Femur (tissue), 1 donor: ENCODE measurements around the gene PDIK1L.
A peak's percentile ranks its signal among the peaks of the same experiment; 100 is the strongest.

Experiments used
- DNase-seq: peaks from one replicate; pipeline ENCODE4 v3.0.0-alpha.2; 2017

Gene PDIK1L

GRCh38 chr1:26111530-26112406 lies at the start of gene PDIK1L:
Gene PDIK1L (plus strand): TSS chr1:26111824. CDS start chr1:26114309, 2,485 bp downstream.
- DNase-seq, result peak; percentile 96

GRCh38 chr1:26064553-26064952 lies 47.1 kb upstream of the PDIK1L start:
- DNase-seq, result no peak

- no peak for DNase-seq
These were observed 45.5 kb upstream of the PDIK1L start for GRCh38 chr1:26066160-26066559.

GRCh38 chr1:26066857-26067256 lies 44.8 kb upstream of the PDIK1L start:
- peak; percentile 41 for DNase-seq

GRCh38 chr1:26067432-26067911 lies 44.2 kb upstream of the PDIK1L start, which contains the start of gene TRIM63:
Gene TRIM63 (minus strand): TSS chr1:26067630. CDS start chr1:26067494, 136 bp downstream.
- peak; percentile 56 for DNase-seq

- DNase-seq, result no peak
These were observed 41.7 kb upstream of the PDIK1L start for GRCh38 chr1:26069941-26070295.

GRCh38 chr1:26070296-26070962 lies 41.2 kb upstream of the PDIK1L start:
- no peak for DNase-seq

- no peak for DNase-seq
These were observed 40.7 kb upstream of the PDIK1L start for GRCh38 chr1:26070963-26071342.

- no peak for DNase-seq
These were observed 39.3 kb upstream of the PDIK1L start for GRCh38 chr1:26072305-26072704.

- DNase-seq, result no peak
These were observed 36.0 kb upstream of the PDIK1L start for GRCh38 chr1:26075421-26076144.

GRCh38 chr1:26077524-26077923 lies 34.1 kb upstream of the PDIK1L start:
- DNase-seq, result no peak

- DNase-seq, result no peak
These were observed 33.1 kb upstream of the PDIK1L start for GRCh38 chr1:26078286-26079177.

- no peak for DNase-seq
These were observed 32.5 kb upstream of the PDIK1L start for GRCh38 chr1:26079178-26079563.

- DNase-seq, result no peak
These were observed 31.4 kb upstream of the PDIK1L start for GRCh38 chr1:26079960-26080814.

- DNase-seq, result no peak
These were observed 30.2 kb upstream of the PDIK1L start for GRCh38 chr1:26081267-26082019.

- DNase-seq, result no peak
These were observed 29.6 kb upstream of the PDIK1L start for GRCh38 chr1:26082020-26082350.

GRCh38 chr1:26083208-26083607 lies 28.4 kb upstream of the PDIK1L start:
- DNase-seq, result no peak

- DNase-seq, result no peak
These were observed 27.5 kb upstream of the PDIK1L start for GRCh38 chr1:26084091-26084561.

GRCh38 chr1:26084844-26085243 lies 26.8 kb upstream of the PDIK1L start:
- no peak for DNase-seq

GRCh38 chr1:26089125-26089524 lies 22.5 kb upstream of the PDIK1L start:
- DNase-seq, result no peak

- DNase-seq, result no peak
These were observed 20.7 kb upstream of the PDIK1L start for GRCh38 chr1:26090893-26091292.
